ENCODE measurements around the gene KDM2B.

GRCh38 chr12:121467638-121468498 lies 113.0 kb downstream of the KDM2B start:
- TF ChIP-seq CTCF (IDR thresholded peaks at IDR 0.05; ENCODE audit: poor library complexity, severe bottlenecking) (no peak), EZH2 (IDR thresholded peaks at IDR 0.05; ENCODE audit: borderline replicate concordance, insufficient read depth, low read length, poor library complexity, severe bottlenecking) (no peak), TAF1 (IDR thresholded peaks at IDR 0.05; ENCODE audit: low read depth) (no peak), POLR2AphosphoS5 (IDR thresholded peaks at IDR 0.05) (no peak)
